ENCODE data around the gene HSPB1. TPM values are rescaled to one million over a fixed set of nuclear protein-coding genes. Genes with fewer than 3 reads are reported as not detected.

Gene HSPB1
- polyA plus RNA-seq, 4 donors, result 68.3 to 253 (median 111) TPM

DNA sequence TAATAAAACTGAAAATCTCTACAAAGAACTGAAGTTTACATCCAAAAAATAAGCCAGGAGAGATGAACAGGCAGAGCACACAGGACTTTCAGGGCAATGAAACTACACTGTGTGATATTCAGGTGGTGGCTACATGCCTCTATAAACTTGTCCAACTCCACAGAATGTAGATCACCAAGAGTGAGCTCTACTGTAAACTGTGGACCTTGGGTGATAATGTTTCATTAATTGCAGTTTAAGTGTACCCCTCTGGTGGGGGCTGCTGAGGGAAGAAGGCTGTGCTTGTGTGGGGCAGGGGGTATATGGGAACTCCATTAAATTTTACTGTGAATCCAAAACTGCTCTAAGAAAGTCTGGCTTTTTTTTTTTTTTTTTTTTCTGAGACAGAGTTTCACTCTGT, 33.6 kb downstream of the HSPB1 start:
- Histone ChIP-seq H3K27me3 (ENCODE audit: control insufficient read depth in 3 of 3, insufficient read depth in 3 of 3, low read length in 3 of 3) (no peaks in the 10 kb centered on the region), H3K27ac (ENCODE audit: low read depth in 1 of 3, low read length in 2 of 3) (no peak overlapping the region), H3K9me3 (ENCODE audit: control insufficient read depth in 2 of 2, insufficient read depth in 1 of 2, low read depth in 1 of 2, low read length in 1 of 2) (no peaks in the 10 kb centered on the region), H3K4me3 (ENCODE audit: low read depth in 1 of 3, low read length in 3 of 3) (no peak overlapping the region), H3K4me1 (ENCODE audit: control insufficient read depth in 3 of 3, insufficient read depth in 2 of 3, low read depth in 1 of 3, low read length in 2 of 3) (peaks cover 0 to 3% (median 2%) of the 10 kb centered on the region in 3 donors), H3K36me3 (ENCODE audit: control insufficient read depth in 3 of 3, insufficient read depth in 2 of 3, low read depth in 1 of 3, low read length in 3 of 3) (peaks cover 0 to 33% (median 0%) of the 10 kb centered on the region in 3 donors)
- no peak for FAIRE-seq
- DNase-seq, result no peak

DNA sequence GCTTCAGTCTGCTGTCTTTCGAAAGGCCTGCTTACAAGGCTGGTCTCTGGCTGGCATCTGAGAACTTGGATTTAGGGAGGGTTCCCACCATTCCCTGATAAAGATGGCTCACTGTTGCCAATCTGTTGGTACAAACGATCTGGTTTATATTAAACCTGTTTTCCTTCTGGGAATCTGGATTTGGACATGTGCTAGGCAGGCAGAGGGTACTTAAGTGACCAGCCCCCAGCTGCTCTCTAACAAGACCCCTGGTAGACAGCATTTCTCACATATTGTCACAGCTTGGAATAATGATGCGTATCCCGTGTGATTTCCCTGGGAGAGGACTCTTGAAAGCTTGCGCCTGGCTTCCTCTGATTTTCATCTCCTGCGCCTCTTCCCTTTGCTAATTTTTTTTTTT, 34.7 kb downstream of the HSPB1 start:
- DNase-seq, result no peak
- Histone ChIP-seq H3K4me1 (ENCODE audit: control insufficient read depth in 3 of 3, insufficient read depth in 2 of 3, low read depth in 1 of 3, low read length in 2 of 3) (peaks cover 0 to 3% (median 1%) of the 10 kb centered on the region in 3 donors), H3K9me3 (ENCODE audit: control insufficient read depth in 2 of 2, insufficient read depth in 1 of 2, low read depth in 1 of 2, low read length in 1 of 2) (no peaks in the 10 kb centered on the region), H3K36me3 (ENCODE audit: control insufficient read depth in 3 of 3, insufficient read depth in 2 of 3, low read depth in 1 of 3, low read length in 3 of 3) (peaks cover 0 to 31% (median 0%) of the 10 kb centered on the region in 3 donors), H3K27ac (ENCODE audit: low read depth in 1 of 3, low read length in 2 of 3) (no peak overlapping the region), H3K4me3 (ENCODE audit: low read depth in 1 of 3, low read length in 3 of 3) (no peak overlapping the region), H3K27me3 (ENCODE audit: control insufficient read depth in 3 of 3, insufficient read depth in 3 of 3, low read length in 3 of 3) (no peaks in the 10 kb centered on the region)
- WGBS, 3 donors, result 82 to 85% (median 84%) methylated on average over 6 of the region's 6 CpGs
- no peak for FAIRE-seq

DNA sequence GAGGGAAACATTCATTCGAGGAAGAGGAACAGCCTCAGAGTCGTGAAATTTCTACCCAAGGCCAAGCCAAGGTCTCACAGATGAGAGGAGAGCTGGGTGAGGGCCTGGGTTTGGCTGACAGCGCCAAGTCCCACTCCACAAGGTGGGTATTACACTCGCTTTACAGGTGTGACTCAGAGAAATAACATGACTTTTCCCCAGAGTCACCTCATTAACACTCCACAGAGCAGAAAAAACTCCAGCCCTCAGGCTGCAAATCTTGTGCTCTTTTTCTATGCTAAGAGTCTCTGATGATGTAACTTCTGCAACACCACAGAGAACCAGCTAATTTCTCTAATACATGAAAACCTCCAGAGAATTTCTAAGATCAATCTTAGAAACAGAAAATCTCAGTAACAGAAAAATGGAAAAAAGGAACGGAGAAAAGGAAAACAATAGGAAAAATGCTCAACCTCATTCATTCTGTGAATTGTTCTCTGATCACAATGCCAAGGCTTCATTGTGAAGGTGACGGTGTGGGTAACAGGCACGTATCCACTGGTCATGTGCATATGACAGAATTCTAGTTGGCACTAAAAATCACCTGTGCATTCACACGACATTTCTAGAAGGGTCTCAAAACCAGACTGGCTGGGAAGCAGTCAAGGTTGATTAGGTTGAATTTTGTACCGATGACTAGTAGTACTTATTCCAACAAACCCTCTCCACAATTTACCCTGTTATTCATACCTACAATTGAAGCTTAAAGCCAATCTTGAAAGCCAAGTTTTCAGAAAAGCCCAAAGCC, 36.0 kb downstream of the HSPB1 start:
- no peaks in the 10 kb centered on the region for H3K9me3 ChIP-seq (ENCODE audit: control insufficient read depth in 2 of 2, insufficient read depth in 1 of 2, low read depth in 1 of 2, low read length in 1 of 2)
- H3K27ac ChIP-seq (ENCODE audit: low read depth in 1 of 3, low read length in 2 of 3), result no peak overlapping the region
- WGBS, 3 donors, result 71 to 78% (median 77%) methylated on average over 9 of the region's 9 CpGs
- no peak for FAIRE-seq
- no peaks in the 10 kb centered on the region for H3K27me3 ChIP-seq (ENCODE audit: control insufficient read depth in 3 of 3, insufficient read depth in 3 of 3, low read length in 3 of 3)
- H3K36me3 ChIP-seq (ENCODE audit: control insufficient read depth in 3 of 3, insufficient read depth in 2 of 3, low read depth in 1 of 3, low read length in 3 of 3), result peaks cover 0 to 26% (median 1%) of the 10 kb centered on the region in 3 donors
- H3K4me1 ChIP-seq (ENCODE audit: control insufficient read depth in 3 of 3, insufficient read depth in 2 of 3, low read depth in 1 of 3, low read length in 2 of 3), result peaks cover 0 to 3% (median 0%) of the 10 kb centered on the region in 3 donors
- no peak overlapping the region for H3K4me3 ChIP-seq (ENCODE audit: low read depth in 1 of 3, low read length in 3 of 3)
- DNase-seq, result no peak

DNA sequence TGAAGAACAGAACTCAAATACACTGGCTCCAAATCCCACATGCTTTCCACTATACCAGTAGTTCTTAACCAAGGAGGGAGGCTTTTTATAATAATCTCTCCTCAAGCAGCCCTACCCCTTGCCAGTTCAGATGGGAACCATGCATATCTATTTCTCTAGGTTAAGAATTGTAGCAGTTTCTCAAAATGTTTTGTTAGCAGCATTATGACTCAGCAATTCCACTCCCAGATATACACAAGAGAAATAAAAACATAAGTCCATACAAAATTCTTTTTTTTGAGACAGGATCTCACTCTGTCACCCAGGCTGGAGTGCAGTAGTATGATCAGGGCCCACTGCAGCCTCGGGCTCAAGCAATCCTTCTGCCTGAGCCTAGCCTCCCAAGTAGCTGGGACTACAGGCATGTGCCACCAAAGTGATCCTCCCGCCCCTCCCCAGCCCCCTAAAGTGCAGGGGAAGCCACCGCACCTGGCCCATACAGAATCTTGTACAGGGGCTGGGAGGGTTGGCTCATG, 38.2 kb downstream of the HSPB1 start:
- H3K27me3 ChIP-seq (ENCODE audit: control insufficient read depth in 3 of 3, insufficient read depth in 3 of 3, low read length in 3 of 3), result no peaks in the 10 kb centered on the region
- H3K27ac ChIP-seq (ENCODE audit: low read depth in 1 of 3, low read length in 2 of 3), result no peak overlapping the region
- DNase-seq (no peak), FAIRE-seq (no peak)
- peaks cover 2 to 33% (median 5%) of the 10 kb centered on the region in 3 donors for H3K36me3 ChIP-seq (ENCODE audit: control insufficient read depth in 3 of 3, insufficient read depth in 2 of 3, low read depth in 1 of 3, low read length in 3 of 3)
- peaks cover 0 to 4% (median 0%) of the 10 kb centered on the region in 3 donors for H3K4me1 ChIP-seq (ENCODE audit: control insufficient read depth in 3 of 3, insufficient read depth in 2 of 3, low read depth in 1 of 3, low read length in 2 of 3)
- H3K4me3 ChIP-seq (ENCODE audit: low read depth in 1 of 3, low read length in 3 of 3), result no peak overlapping the region
- no peaks in the 10 kb centered on the region for H3K9me3 ChIP-seq (ENCODE audit: control insufficient read depth in 2 of 2, insufficient read depth in 1 of 2, low read depth in 1 of 2, low read length in 1 of 2)
- WGBS, 3 donors, result 78 to 90% (median 84%) methylated on average over 3 of the region's 3 CpGs

DNA sequence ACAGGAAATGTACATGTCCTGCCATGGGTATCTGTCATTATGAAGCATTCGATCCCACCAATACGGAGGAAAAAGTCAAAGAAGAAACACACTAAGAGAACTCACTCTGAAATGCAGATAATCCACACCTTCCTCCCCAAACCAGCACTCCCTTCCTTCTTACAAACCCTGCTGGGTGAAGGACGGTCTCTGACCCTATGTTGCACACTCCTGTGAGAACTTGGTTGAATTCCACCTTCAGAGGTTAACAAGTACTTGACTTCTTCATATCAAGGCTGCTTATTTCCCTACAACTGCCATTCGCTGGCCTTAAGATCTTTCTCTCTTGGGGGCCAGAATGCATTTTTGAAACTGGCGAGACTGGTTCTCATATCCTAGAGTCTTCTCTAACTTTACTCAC, 39.7 kb downstream of the HSPB1 start:
- 82 to 94% (median 93%) methylated on average over 5 of the region's 5 CpGs for WGBS, 3 donors
- peaks cover 0 to 18% (median 5%) of the 10 kb centered on the region in 3 donors for H3K4me1 ChIP-seq (ENCODE audit: control insufficient read depth in 3 of 3, insufficient read depth in 2 of 3, low read depth in 1 of 3, low read length in 2 of 3)
- no peaks in the 10 kb centered on the region for H3K9me3 ChIP-seq (ENCODE audit: control insufficient read depth in 2 of 2, insufficient read depth in 1 of 2, low read depth in 1 of 2, low read length in 1 of 2)
- H3K36me3 ChIP-seq (ENCODE audit: control insufficient read depth in 3 of 3, insufficient read depth in 2 of 3, low read depth in 1 of 3, low read length in 3 of 3), result peaks cover 5 to 42% (median 5%) of the 10 kb centered on the region in 3 donors
- no peak overlapping the region for H3K27ac ChIP-seq (ENCODE audit: low read depth in 1 of 3, low read length in 2 of 3)
- DNase-seq (no peak), FAIRE-seq (no peak)
- no peaks in the 10 kb centered on the region for H3K27me3 ChIP-seq (ENCODE audit: control insufficient read depth in 3 of 3, insufficient read depth in 3 of 3, low read length in 3 of 3)
- no peak overlapping the region for H3K4me3 ChIP-seq (ENCODE audit: low read depth in 1 of 3, low read length in 3 of 3)

DNA sequence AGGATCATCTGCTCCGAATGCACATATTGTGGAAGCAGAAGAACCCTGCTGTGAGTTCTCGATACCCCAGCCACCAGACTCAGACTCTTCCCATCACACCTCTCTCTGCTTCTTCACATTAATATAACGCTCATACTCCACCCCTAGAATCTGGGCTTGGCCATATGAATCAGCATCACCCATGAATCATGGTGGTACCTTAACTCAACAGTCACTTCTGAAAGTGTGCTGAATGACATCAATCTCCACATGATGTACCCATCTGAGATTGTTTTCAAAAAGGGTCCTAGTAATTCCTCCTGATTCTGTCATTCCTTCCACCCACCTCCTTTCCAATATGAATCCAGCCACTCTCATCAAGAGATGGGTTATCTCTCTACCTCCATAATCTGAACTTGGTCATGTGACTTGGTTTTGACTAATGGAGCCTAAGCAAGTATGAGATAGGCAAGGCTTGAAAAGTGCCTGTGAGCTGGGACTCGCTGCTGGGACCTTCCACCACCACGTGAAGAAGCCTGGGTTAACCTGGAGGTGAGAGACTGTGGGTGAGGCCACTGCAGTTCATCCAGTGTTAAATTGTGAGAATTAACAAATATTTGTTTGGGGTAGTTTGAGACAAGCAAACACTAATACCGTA, 40.9 kb downstream of the HSPB1 start:
- peaks cover 0 to 18% (median 5%) of the 10 kb centered on the region in 3 donors for H3K4me1 ChIP-seq (ENCODE audit: control insufficient read depth in 3 of 3, insufficient read depth in 2 of 3, low read depth in 1 of 3, low read length in 2 of 3)
- H3K9me3 ChIP-seq (ENCODE audit: control insufficient read depth in 2 of 2, insufficient read depth in 1 of 2, low read depth in 1 of 2, low read length in 1 of 2), result no peaks in the 10 kb centered on the region
- DNase-seq (no peak), FAIRE-seq (no peak)
- H3K4me3 ChIP-seq (ENCODE audit: low read depth in 1 of 3, low read length in 3 of 3), result no peak overlapping the region
- peaks cover 5 to 45% (median 5%) of the 10 kb centered on the region in 3 donors for H3K36me3 ChIP-seq (ENCODE audit: control insufficient read depth in 3 of 3, insufficient read depth in 2 of 3, low read depth in 1 of 3, low read length in 3 of 3)
- H3K27me3 ChIP-seq (ENCODE audit: control insufficient read depth in 3 of 3, insufficient read depth in 3 of 3, low read length in 3 of 3), result no peaks in the 10 kb centered on the region
- WGBS, 3 donors, result 85 to 93% (median 90%) methylated on average over 6 of the region's 6 CpGs
- no peak overlapping the region for H3K27ac ChIP-seq (ENCODE audit: low read depth in 1 of 3, low read length in 2 of 3)

DNA sequence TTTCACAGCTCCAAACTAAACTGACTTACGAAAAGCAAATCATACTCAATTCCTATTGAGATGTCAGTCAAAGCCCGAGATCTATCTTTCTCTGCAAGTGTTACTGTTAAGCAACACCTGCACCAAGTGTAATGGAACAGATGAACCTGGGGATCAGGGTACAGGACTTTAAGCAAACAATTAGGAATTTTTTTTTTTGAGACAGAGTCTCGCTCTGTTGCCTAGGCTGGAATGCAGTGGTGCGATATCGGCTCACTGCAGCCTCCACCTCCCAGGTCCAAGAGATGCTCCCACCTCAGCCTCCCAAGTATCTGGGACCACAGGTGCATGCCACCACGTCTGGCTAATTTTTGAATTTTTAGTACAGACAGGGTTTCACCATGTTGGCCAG, 41.5 kb downstream of the HSPB1 start:
- Histone ChIP-seq H3K36me3 (ENCODE audit: control insufficient read depth in 3 of 3, insufficient read depth in 2 of 3, low read depth in 1 of 3, low read length in 3 of 3) (peaks cover 5 to 50% (median 5%) of the 10 kb centered on the region in 3 donors), H3K9me3 (ENCODE audit: control insufficient read depth in 2 of 2, insufficient read depth in 1 of 2, low read depth in 1 of 2, low read length in 1 of 2) (no peaks in the 10 kb centered on the region), H3K4me1 (ENCODE audit: control insufficient read depth in 3 of 3, insufficient read depth in 2 of 3, low read depth in 1 of 3, low read length in 2 of 3) (peaks cover 0 to 18% (median 5%) of the 10 kb centered on the region in 3 donors), H3K4me3 (ENCODE audit: low read depth in 1 of 3, low read length in 3 of 3) (no peak overlapping the region), H3K27ac (ENCODE audit: low read depth in 1 of 3, low read length in 2 of 3) (no peak overlapping the region), H3K27me3 (ENCODE audit: control insufficient read depth in 3 of 3, insufficient read depth in 3 of 3, low read length in 3 of 3) (no peaks in the 10 kb centered on the region)
- DNase-seq, result no peak
- WGBS, 3 donors, result 78 to 93% (median 84%) methylated on average over 6 of the region's 6 CpGs
- no peak for FAIRE-seq

DNA sequence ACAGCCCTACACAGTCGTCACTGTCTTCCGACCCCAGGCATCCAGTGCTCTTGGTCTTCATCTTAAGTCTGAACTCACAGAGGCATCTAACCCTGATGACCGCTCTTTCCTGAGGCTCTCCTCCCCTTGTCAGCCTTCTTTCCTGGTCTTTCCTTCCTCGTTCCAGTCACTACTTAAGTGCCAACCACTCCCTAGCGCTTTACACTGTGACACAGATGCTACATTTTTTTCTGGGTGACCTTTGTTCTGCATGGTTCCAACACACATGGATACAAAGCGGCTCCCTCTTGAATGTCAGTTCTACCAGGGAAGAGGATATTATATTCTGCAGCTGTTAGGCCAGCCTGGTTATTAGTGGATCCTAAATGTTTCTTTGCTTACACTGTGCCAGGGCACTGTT, 43.6 kb downstream of the HSPB1 start:
- H3K36me3 ChIP-seq (ENCODE audit: control insufficient read depth in 3 of 3, insufficient read depth in 2 of 3, low read depth in 1 of 3, low read length in 3 of 3), result peaks cover 5 to 51% (median 5%) of the 10 kb centered on the region in 3 donors
- FAIRE-seq (no peak), DNase-seq (peak; percentile 94 to 98)
- WGBS, 3 donors, result 18 to 62% (median 41%) methylated on average over 6 of the region's 6 CpGs
- H3K9me3 ChIP-seq (ENCODE audit: control insufficient read depth in 2 of 2, insufficient read depth in 1 of 2, low read depth in 1 of 2, low read length in 1 of 2), result no peaks in the 10 kb centered on the region
- peak overlapping the region; percentile 87 to 95 (median 88) for H3K27ac ChIP-seq (ENCODE audit: low read depth in 1 of 3, low read length in 2 of 3)
- no peaks in the 10 kb centered on the region for H3K27me3 ChIP-seq (ENCODE audit: control insufficient read depth in 3 of 3, insufficient read depth in 3 of 3, low read length in 3 of 3)
- H3K4me3 ChIP-seq (ENCODE audit: low read depth in 1 of 3, low read length in 3 of 3), result no peak overlapping the region
- H3K4me1 ChIP-seq (ENCODE audit: control insufficient read depth in 3 of 3, insufficient read depth in 2 of 3, low read depth in 1 of 3, low read length in 2 of 3), result peaks cover 4 to 18% (median 9%) of the 10 kb centered on the region in 3 donors

Measured in small intestine (tissue), 7 donors.